Sigmoid colon (tissue), 7 donors: Measurements from ENCODE around the gene KCNJ6. TPM values are rescaled to one million over a fixed set of nuclear protein-coding genes. Genes with fewer than 3 reads are reported as not detected.

Source experiments
- DNase-seq: peaks from one replicate; pipeline ENCODE4 v3.0.0-alpha.2; 2019
- H3K27ac ChIP-seq, 4 donors: fragments of 200-600 bp; sonication (generic); one replicate each; pipeline ENCODE4 v1.5.1; 2016 to 2019; ENCODE audit warnings: mild to moderate bottlenecking in 1 of 4
- H3K27me3 ChIP-seq, 3 donors: fragments of 200-600 bp; sonication (generic); one replicate each; pipeline ENCODE4 v1.5.1; 2019; ENCODE audit warnings: mild to moderate bottlenecking in 1 of 3
- H3K36me3 ChIP-seq, 4 donors: fragments of 200-600 bp; sonication (generic); one replicate each; pipeline ENCODE4 v1.5.1; 2016 to 2019
- H3K4me1 ChIP-seq, 4 donors: fragments of 200-600 bp; sonication (generic); one replicate each; pipeline ENCODE4 v1.5.1; 2017 to 2019
- H3K4me3 ChIP-seq, 4 donors: fragments of 200-600 bp; sonication (generic); one replicate each; pipeline ENCODE4 v1.5.1; 2017 to 2019; ENCODE audit warnings: mild to moderate bottlenecking in 2 of 4, moderate library complexity in 1 of 4
- H3K9me3 ChIP-seq, 4 donors: fragments of 200-600 bp in 3 of 4; sonication (generic) in 3 of 4; one replicate each; pipeline versions ENCODE4 v1.5.1 to v1.6.1; 2013 to 2019
- CTCF ChIP-seq, 4 experiments: fragments of 450-650 bp in 3 of 4; fragments of 200-600 bp in 1 of 4; IDR thresholded peaks; one replicate each; pipeline ENCODE4 v1.5.1; 2016 to 2019; ENCODE audit warnings: antibody characterized with exemption in 4 of 4, mild to moderate bottlenecking in 3 of 4, moderate library complexity in 2 of 4
- EP300 ChIP-seq, 4 donors: sonication (generic); formaldehyde crosslinking; IDR thresholded peaks; one replicate each; pipeline ENCODE4 v1.6.1; 2017; ENCODE audit warnings: antibody characterized with exemption in 4 of 4
- POLR2A ChIP-seq, 2 donors: fragments of 450-650 bp; IDR thresholded peaks; one replicate each; pipeline ENCODE4 v1.6.1; 2016; ENCODE audit warnings: antibody characterized with exemption in 2 of 2, mild to moderate bottlenecking in 2 of 2, moderate library complexity in 2 of 2
- POLR2AphosphoS5 ChIP-seq, 4 donors: sonication (generic); formaldehyde crosslinking; IDR thresholded peaks; one replicate each; pipeline ENCODE4 v1.6.1; 2017; ENCODE audit warnings: antibody characterized with exemption in 4 of 4
- WGBS, 2 donors: extraction: QIAGEN DNeasy Blood & Tissue Kit; methylation state at CpG; one replicate each; pipeline ENCODE4 v1.1.7; 2013; 5-methylcytosine and 5-hydroxymethylcytosine counted together
- intact Hi-C: fragments of 100-400 bp; cut with DNase I; formaldehyde crosslinking; loops from one replicate; pipeline ENCODE4 v1.15.1; 2023
- polyA plus RNA-seq, 3 donors: library from polyadenylated mRNA; stranded (reverse); fragments of 200-250 nt; gene quantifications; one replicate each; pipeline ENCODE4 v1.2.3, GENCODE V29; 2013
- total RNA-seq, 4 donors: library from RNA; depleted of rRNA; stranded (reverse); fragments of >200 nt; gene quantifications; one replicate each; pipeline ENCODE4 v1.1.0, GENCODE V29; 2016
- donor health status: healthy with polysubstance abuse.
- donor health status: Bipolar disorder and iron deficiency.
- donor health status: healthy.

Gene KCNJ6
- total and polyA plus RNA-seq, 7 donors, result under 0.01 to 0.04 (median under 0.01) TPM; not detected in 2

GRCh38 chr21:37601915-37602314 lies 314.3 kb downstream of the KCNJ6 start:
- H3K4me1 ChIP-seq, result no peaks in the 10 kb centered on the region
- no peaks in the 10 kb centered on the region for H3K36me3 ChIP-seq
- WGBS, 2 donors, result 88 to 93% methylated on average over 5 of the region's 5 CpGs
- no peak overlapping the region for H3K27ac ChIP-seq
- no peaks in the 10 kb centered on the region for H3K9me3 ChIP-seq
- H3K4me3 ChIP-seq, result no peak overlapping the region
- TF ChIP-seq POLR2A (IDR thresholded peaks at IDR 0.05), result no peak
- no peak for TF ChIP-seq CTCF (IDR thresholded peaks at IDR 0.05)
- TF ChIP-seq POLR2AphosphoS5 (IDR thresholded peaks at IDR 0.05), result no peak
- TF ChIP-seq EP300 (IDR thresholded peaks at IDR 0.05), result no peak
- intact Hi-C loops, result no loop called here
- H3K27me3 ChIP-seq, result no peaks in the 10 kb centered on the region
- no peak for DNase-seq

GRCh38 chr21:37601027-37601426 lies 315.2 kb downstream of the KCNJ6 start:
- DNase-seq, result no peak
- TF ChIP-seq CTCF (IDR thresholded peaks at IDR 0.05) (no peak), EP300 (IDR thresholded peaks at IDR 0.05) (no peak), POLR2AphosphoS5 (IDR thresholded peaks at IDR 0.05) (no peak), POLR2A (IDR thresholded peaks at IDR 0.05) (no peak)
- Histone ChIP-seq H3K9me3 (no peaks in the 10 kb centered on the region), H3K36me3 (no peaks in the 10 kb centered on the region), H3K4me3 (no peak overlapping the region), H3K27me3 (no peaks in the 10 kb centered on the region), H3K4me1 (no peaks in the 10 kb centered on the region), H3K27ac (no peak overlapping the region)
- WGBS, 2 donors, result 81 to 84% methylated on average over 3 of the region's 3 CpGs
- intact Hi-C loops, result no loop called here

GRCh38 chr21:37595944-37596343 lies 320.3 kb downstream of the KCNJ6 start:
- WGBS, 2 donors, result 91 to 92% methylated on average over 8 of the region's 8 CpGs
- H3K4me3 ChIP-seq, result no peak overlapping the region
- no peaks in the 10 kb centered on the region for H3K36me3 ChIP-seq
- H3K27ac ChIP-seq, result no peak overlapping the region
- DNase-seq, result no peak
- no peaks in the 10 kb centered on the region for H3K27me3 ChIP-seq
- H3K9me3 ChIP-seq, result no peaks in the 10 kb centered on the region
- TF ChIP-seq CTCF (IDR thresholded peaks at IDR 0.05), result no peak
- no peak for TF ChIP-seq EP300 (IDR thresholded peaks at IDR 0.05)
- no peak for TF ChIP-seq POLR2AphosphoS5 (IDR thresholded peaks at IDR 0.05)
- TF ChIP-seq POLR2A (IDR thresholded peaks at IDR 0.05), result no peak
- peaks cover 0 to 8% (median 0%) of the 10 kb centered on the region in 4 donors for H3K4me1 ChIP-seq
- intact Hi-C loops, result no loop called here

- Histone ChIP-seq H3K4me3 (no peak overlapping the region), H3K36me3 (no peaks in the 10 kb centered on the region), H3K9me3 (no peaks in the 10 kb centered on the region), H3K27me3 (no peaks in the 10 kb centered on the region), H3K4me1 (peaks cover 0 to 8% (median 0%) of the 10 kb centered on the region in 4 donors), H3K27ac (no peak overlapping the region)
- DNase-seq, result no peak
- intact Hi-C loops, result no loop called here
- 74 to 84% methylated on average over 15 of the region's 15 CpGs for WGBS, 2 donors
- no peak for TF ChIP-seq POLR2AphosphoS5 (IDR thresholded peaks at IDR 0.05)
- TF ChIP-seq EP300 (IDR thresholded peaks at IDR 0.05), result no peak
- no peak for TF ChIP-seq CTCF (IDR thresholded peaks at IDR 0.05)
- no peak for TF ChIP-seq POLR2A (IDR thresholded peaks at IDR 0.05)
These were observed 321.7 kb downstream of the KCNJ6 start for GRCh38 chr21:37594472-37594951.
